HG03196 (cell line): ENCODE results near the gene DNM3.

ENCODE experiments used
- ATAC-seq: cut with Tn5 transposase; IDR thresholded peaks from one replicate; pipeline ENCODE4 v1.9.1; 2021; ENCODE audit not compliant: unreplicated experiment

The DNM3 gene

GRCh38 chr1:171966426-171967220, 125.3 kb downstream of the DNM3 start:
- ATAC-seq, result no peak

GRCh38 chr1:171969226-171969625, 127.9 kb downstream of the DNM3 start:
- ATAC-seq, result no peak

GRCh38 chr1:171969813-171970212, 128.5 kb downstream of the DNM3 start:
- no peak for ATAC-seq

- no peak for ATAC-seq
Measured at GRCh38 chr1:171972846-171973245, 131.5 kb downstream of the DNM3 start.

- ATAC-seq, result no peak
Measured at GRCh38 chr1:171973421-171973820, 132.1 kb downstream of the DNM3 start.

- no peak for ATAC-seq
Measured at GRCh38 chr1:171981303-171981702, 140.0 kb downstream of the DNM3 start.

GRCh38 chr1:171983584-171983983, 142.3 kb downstream of the DNM3 start:
- no peak for ATAC-seq

GRCh38 chr1:171984262-171984661, 143.0 kb downstream of the DNM3 start:
- no peak for ATAC-seq

- no peak for ATAC-seq
Measured at GRCh38 chr1:171984850-171985485, 143.7 kb downstream of the DNM3 start.

- no peak for ATAC-seq
Measured at GRCh38 chr1:171985639-171986038, 144.3 kb downstream of the DNM3 start.

- no peak for ATAC-seq
Measured at GRCh38 chr1:171988243-171988885, 147.1 kb downstream of the DNM3 start.

GRCh38 chr1:171990371-171990770, 149.1 kb downstream of the DNM3 start:
- no peak for ATAC-seq

- ATAC-seq, result no peak
Measured at GRCh38 chr1:171994293-171994692, 153.0 kb downstream of the DNM3 start.

- ATAC-seq, result no peak
Measured at GRCh38 chr1:171995573-171995972, 154.3 kb downstream of the DNM3 start.

- no peak for ATAC-seq
Measured at GRCh38 chr1:171997936-171998335, 156.6 kb downstream of the DNM3 start.

- ATAC-seq, result no peak
Measured at GRCh38 chr1:171998711-171999110, 157.4 kb downstream of the DNM3 start.

- no peak for ATAC-seq
Measured at GRCh38 chr1:171999756-172000155, 158.5 kb downstream of the DNM3 start.

- ATAC-seq, result no peak
Measured at GRCh38 chr1:172001288-172001687, 160.0 kb downstream of the DNM3 start.

GRCh38 chr1:172002725-172003345, 161.5 kb downstream of the DNM3 start:
- no peak for ATAC-seq

- ATAC-seq, result no peak
Measured at GRCh38 chr1:172003766-172004530, 162.7 kb downstream of the DNM3 start.

GRCh38 chr1:172004671-172005070, 163.4 kb downstream of the DNM3 start:
- no peak for ATAC-seq
